Measurements from ENCODE around the gene DDIT4. TPM values are rescaled to one million over a fixed set of nuclear protein-coding genes. Genes with fewer than 3 reads are reported as not detected.
A peak's percentile ranks its signal among the peaks of the same experiment; 100 is the strongest.
"Not testable (repeated sequence)": the region's sequence is repeated elsewhere in the genome, so short reads cannot be mapped to it uniquely, and the experiment has no call there.

Gene DDIT4
- total RNA-seq, 2 experiments from 2014 or later = 1,071 to 1,096 TPM

DNA sequence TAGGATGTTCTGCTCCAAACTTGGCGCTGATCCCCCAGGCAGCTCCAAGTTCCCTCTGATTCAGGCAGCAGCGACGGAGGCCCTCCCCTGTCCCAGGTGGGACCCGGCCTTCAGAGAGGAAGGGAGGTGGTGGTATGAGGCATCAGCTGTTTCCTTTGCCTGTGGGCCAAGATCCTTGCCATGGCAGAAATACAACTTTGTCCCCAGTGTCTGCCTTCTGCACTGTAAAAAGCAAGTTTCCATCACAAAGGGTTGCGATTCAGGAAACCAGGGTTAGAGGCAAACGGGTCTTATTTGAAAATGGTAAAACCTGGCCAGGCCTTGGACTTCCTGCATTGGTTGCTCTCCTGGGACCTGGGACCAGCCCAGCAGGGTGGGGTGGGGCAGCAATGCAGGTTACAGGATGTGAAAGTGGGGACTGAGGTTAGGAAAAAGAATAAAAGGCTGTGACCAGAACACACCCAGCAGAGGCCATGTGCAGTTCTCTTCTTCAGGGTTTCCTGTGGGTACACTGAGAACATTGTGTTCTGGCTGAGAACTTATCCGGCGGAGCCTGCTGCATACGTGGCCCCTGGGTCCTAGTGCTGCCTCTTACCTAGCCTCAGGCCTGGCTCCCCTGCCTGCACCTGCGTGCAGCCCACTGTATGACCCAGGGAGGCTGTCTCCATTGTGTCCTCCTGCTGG, 25.1 kb upstream of the DDIT4 start:
- POLR2A ChIA-PET = interaction anchor here (0.6 to 4.7 kb wide), 16 partner anchors 11 to 164 kb away, joined by 3 to 45 read pairs (median 5); partner anchors contain the start of gene DDIT4
- no peaks in the 10 kb centered on the region for H3K36me3 Mint-ChIP-seq (ENCODE audit: low read depth)
- TF ChIP-seq, protein P1, sequence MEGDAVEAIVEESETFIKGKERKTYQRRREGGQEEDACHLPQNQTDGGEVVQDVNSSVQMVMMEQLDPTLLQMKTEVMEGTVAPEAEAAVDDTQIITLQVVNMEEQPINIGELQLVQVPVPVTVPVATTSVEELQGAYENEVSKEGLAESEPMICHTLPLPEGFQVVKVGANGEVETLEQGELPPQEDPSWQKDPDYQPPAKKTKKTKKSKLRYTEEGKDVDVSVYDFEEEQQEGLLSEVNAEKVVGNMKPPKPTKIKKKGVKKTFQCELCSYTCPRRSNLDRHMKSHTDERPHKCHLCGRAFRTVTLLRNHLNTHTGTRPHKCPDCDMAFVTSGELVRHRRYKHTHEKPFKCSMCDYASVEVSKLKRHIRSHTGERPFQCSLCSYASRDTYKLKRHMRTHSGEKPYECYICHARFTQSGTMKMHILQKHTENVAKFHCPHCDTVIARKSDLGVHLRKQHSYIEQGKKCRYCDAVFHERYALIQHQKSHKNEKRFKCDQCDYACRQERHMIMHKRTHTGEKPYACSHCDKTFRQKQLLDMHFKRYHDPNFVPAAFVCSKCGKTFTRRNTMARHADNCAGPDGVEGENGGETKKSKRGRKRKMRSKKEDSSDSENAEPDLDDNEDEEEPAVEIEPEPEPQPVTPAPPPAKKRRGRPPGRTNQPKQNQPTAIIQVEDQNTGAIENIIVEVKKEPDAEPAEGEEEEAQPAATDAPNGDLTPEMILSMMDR (IDR thresholded peaks at IDR 0.05) = no peak
- peak overlapping the region; percentile 77 for H3K4me3 Mint-ChIP-seq
- DNase-seq (peak; percentile 89), ATAC-seq (peak; percentile 87)
- intact Hi-C loops (cut with micrococcal nuclease) = loop anchor here (1.0 to 5.0 kb wide), 2 partner anchors 24 to 49 kb away; no protein-coding TSS in a partner anchor
- peaks cover 72% of the 10 kb centered on the region for H3K4me1 Mint-ChIP-seq (ENCODE audit: low read depth)
- CTCF ChIA-PET = interaction anchor here (0.7 to 2.7 kb wide), 13 partner anchors 11 to 200 kb away, joined by 3 to 17 read pairs (median 5); no protein-coding TSS in a partner anchor
- H3K27me3 Mint-ChIP-seq = no peaks in the 10 kb centered on the region
- peak overlapping the region; percentile 93 for H3K27ac Mint-ChIP-seq
- H3K9me3 Mint-ChIP-seq = no peaks in the 10 kb centered on the region

DNA sequence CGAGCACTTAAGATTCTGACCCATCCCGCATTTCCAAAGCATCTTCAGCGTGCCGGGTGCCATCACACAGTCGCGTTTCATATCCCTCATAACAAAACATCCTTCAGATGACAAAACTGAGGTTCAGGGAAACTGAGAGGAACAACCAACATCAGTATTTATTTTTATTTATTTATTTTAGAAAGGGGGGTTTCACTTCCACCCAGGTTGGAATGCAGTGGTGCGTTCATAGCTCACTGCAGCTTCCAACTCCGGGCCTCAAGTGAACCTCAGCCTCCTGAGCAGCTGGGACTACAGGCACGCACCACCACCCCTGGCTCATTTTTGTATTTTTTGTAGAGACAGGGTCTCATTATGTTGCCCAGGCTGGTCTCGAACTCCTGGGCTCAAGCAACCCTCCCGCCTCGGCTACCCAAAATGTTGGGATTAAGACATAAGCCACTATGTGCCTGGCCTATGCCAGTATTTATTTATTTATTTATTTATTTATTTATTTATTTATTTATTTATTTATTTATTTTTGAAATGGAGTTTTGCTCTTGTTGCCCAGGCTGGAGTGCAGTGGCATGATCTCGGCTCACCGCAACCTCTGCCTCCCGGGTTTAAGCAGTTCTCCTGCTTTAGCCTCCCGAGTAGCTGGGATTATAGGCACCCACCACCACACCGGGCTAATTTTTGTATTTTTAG, 24.4 kb upstream of the DDIT4 start:
- H3K4me3 Mint-ChIP-seq = peak overlapping the region; percentile 77
- CTCF ChIA-PET = interaction anchor here (1.5 kb wide), 1 partner anchor 201 kb away, joined by 3 read pairs; no protein-coding TSS in a partner anchor
- H3K9me3 Mint-ChIP-seq; H3K36me3 Mint-ChIP-seq (ENCODE audit: low read depth); ATAC-seq; DNase-seq; H3K27me3 Mint-ChIP-seq: not testable (repeated sequence)
- H3K4me1 Mint-ChIP-seq (ENCODE audit: low read depth) = peaks cover 67% of the 10 kb centered on the region
- H3K27ac Mint-ChIP-seq = peak overlapping the region; percentile 93
- POLR2A ChIA-PET = interaction anchor here (3.5 to 4.7 kb wide), 2 partner anchors 11 to 25 kb away, joined by 36 to 45 read pairs; partner anchors contain the start of gene DDIT4
- intact Hi-C loops (cut with micrococcal nuclease) = loop anchor here (1.0 to 5.0 kb wide), 2 partner anchors 23 to 48 kb away; no protein-coding TSS in a partner anchor

GRCh38 chr10:72250666-72251065, 23.1 kb upstream of the DDIT4 start:
- CTCF ChIA-PET = interaction anchor here (0.7 to 1.5 kb wide), 3 partner anchors 24 to 202 kb away, joined by 3 to 6 read pairs (median 3); no protein-coding TSS in a partner anchor
- peaks cover 66% of the 10 kb centered on the region for H3K4me1 Mint-ChIP-seq (ENCODE audit: low read depth)
- no peaks in the 10 kb centered on the region for H3K36me3 Mint-ChIP-seq (ENCODE audit: low read depth)
- H3K9me3 Mint-ChIP-seq = no peaks in the 10 kb centered on the region
- H3K27ac Mint-ChIP-seq = peak overlapping the region; percentile 57
- no peaks in the 10 kb centered on the region for H3K27me3 Mint-ChIP-seq
- intact Hi-C loops (cut with micrococcal nuclease) = no loop called here
- TF ChIP-seq, protein P1 (IDR thresholded peaks at IDR 0.05) = no peak
- peak overlapping the region; percentile 17 for H3K4me3 Mint-ChIP-seq
- POLR2A ChIA-PET = interaction anchor here (1.4 kb wide), 1 partner anchor 10 kb away, joined by 4 read pairs; no protein-coding TSS in a partner anchor
- ATAC-seq (no peak), DNase-seq (no peak)

DNA sequence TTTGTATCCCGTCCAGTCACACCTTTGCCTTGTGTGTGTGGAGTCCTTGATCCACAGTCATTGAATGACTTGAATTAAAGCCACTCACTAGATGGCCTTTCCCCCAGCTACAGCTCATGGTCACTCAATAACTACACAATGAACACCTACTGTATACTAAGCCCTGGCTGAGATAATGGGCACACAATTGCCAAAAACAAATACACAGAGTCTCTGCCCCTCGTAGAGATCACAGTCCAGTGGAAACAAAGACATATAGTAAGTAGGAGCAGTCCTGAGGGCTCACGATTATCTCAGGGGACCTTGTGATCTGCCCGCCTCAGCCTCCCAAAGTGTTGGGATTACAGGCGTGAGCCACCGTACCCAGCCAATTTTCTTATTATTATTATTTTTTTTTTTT, 22.1 kb upstream of the DDIT4 start:
- CTCF ChIA-PET = no interaction called here
- ATAC-seq (no peak), DNase-seq (no peak)
- H3K27ac Mint-ChIP-seq = no peak overlapping the region
- no peaks in the 10 kb centered on the region for H3K27me3 Mint-ChIP-seq
- POLR2A ChIA-PET = interaction anchor here (1.4 kb wide), 1 partner anchor 9 kb away, joined by 4 read pairs; no protein-coding TSS in a partner anchor
- H3K4me3 Mint-ChIP-seq = no peak overlapping the region
- no peaks in the 10 kb centered on the region for H3K9me3 Mint-ChIP-seq
- intact Hi-C loops (cut with micrococcal nuclease) = loop anchor here (2.0 kb wide), 1 partner anchor 25 kb away; no protein-coding TSS in a partner anchor
- H3K4me1 Mint-ChIP-seq (ENCODE audit: low read depth) = peaks cover 64% of the 10 kb centered on the region
- TF ChIP-seq, protein P1 (IDR thresholded peaks at IDR 0.05) = no peak
- H3K36me3 Mint-ChIP-seq (ENCODE audit: low read depth) = peaks cover 2% of the 10 kb centered on the region

- H3K27ac Mint-ChIP-seq = peak overlapping the region; percentile 53
- TF ChIP-seq, protein P1 (IDR thresholded peaks at IDR 0.05) = no peak
- ATAC-seq (no peak), DNase-seq (no peak)
- ChIA-PET CTCF (interaction anchor here (1.3 to 2.6 kb wide), 4 partner anchors 17 to 40 kb away, joined by 4 to 10 read pairs (median 4); partner anchors contain the start of genes ANAPC16, ASCC1 and DDIT4), POLR2A (interaction anchor here (1.0 to 2.2 kb wide), 4 partner anchors 20 to 67 kb away, joined by 3 to 9 read pairs (median 6); partner anchors contain the start of gene DDIT4)
- intact Hi-C loops (cut with micrococcal nuclease) = loop anchor here (2.0 kb wide), 1 partner anchor 26 kb away; no protein-coding TSS in a partner anchor
- H3K9me3 Mint-ChIP-seq = no peaks in the 10 kb centered on the region
- H3K27me3 Mint-ChIP-seq = no peaks in the 10 kb centered on the region
- H3K36me3 Mint-ChIP-seq (ENCODE audit: low read depth) = peaks cover 2% of the 10 kb centered on the region
- no peak overlapping the region for H3K4me3 Mint-ChIP-seq
- peaks cover 62% of the 10 kb centered on the region for H3K4me1 Mint-ChIP-seq (ENCODE audit: low read depth)
Measured at GRCh38 chr10:72252972-72253371, 20.8 kb upstream of the DDIT4 start.

Measured in activated CD8-positive, alpha-beta T cell treated with anti-CD3 and anti-CD28 coated beads for 36 hours (primary cell).